Measurements from ENCODE around the gene TMEM255B.

The TMEM255B gene

DNA sequence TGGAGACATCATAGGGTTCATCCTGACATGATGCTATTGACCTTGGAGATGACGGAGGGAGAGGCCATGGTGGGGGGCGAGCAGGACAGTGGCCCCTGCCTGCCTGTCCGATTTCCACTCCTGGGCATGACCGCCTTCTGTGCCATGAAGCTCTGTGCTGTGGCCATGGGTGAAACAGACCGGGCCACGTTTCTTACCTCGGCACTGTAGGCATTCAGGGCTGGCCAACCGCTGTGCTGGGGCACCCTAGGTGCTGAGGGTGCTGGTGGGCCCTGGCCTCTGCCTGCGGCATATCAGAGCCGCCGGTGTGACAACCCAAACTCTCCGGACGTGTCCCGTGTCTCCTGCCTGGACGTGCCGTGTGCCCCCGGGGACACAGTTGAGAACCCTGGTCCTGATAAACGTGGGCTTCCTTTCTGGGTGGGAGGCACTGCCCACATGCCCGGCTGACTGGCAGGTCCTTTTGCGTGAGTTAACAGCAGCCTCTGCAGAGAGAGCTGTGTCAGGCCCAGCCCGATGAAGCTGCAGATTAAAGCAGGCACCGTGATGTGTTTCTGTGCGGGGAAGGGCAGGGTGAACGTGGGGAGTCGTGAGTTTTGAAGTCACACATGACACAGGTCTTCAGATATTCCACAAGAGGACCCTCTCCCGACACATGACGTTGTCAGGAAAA lies 46.5 kb downstream of the TMEM255B start:
- no peak for DNase-seq

- no peak for DNase-seq
These were observed 47.1 kb downstream of the TMEM255B start for GRCh38 chr13:113806104-113806471.

GRCh38 chr13:113806526-113806925 lies 47.5 kb downstream of the TMEM255B start:
- no peak for DNase-seq

DNA sequence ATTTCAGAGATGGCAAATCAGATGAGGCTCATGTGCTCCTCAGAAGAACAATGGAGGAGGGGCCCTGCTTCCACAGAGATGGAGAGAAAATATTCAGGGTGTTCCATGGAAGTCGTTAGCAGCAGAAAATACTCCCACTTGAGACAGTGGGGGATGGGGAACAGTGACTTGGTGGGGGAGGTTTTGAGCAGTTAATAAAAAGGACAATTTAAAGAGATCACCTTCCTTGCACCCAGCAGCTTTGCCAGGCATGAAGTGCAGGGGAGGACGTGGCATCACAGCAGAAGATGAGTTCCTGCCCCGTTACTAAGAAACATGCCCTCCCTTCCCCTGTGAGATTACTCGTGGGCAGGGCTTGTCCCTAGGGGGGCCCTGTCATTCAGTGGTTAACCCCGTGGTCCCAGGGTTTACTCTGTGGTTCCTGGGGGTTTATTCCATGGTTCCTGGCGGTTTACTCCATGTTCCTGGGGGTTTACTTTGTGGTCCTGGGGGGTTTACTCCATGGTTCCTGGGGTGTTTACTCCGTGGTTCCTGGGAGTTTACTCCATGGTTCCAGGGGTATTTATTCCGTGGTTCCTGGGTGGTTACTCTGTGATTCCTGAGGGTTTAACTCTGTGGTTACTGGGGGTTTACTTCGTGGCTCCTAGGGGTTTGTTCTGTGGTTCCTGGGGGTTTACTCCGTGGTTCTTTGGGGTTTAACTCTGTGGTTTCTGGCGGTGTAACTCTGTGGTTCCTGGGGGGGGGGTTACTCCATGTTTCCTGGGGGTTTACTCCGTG lies 49.2 kb downstream of the TMEM255B start:
- DNase-seq, result no peak

DNA sequence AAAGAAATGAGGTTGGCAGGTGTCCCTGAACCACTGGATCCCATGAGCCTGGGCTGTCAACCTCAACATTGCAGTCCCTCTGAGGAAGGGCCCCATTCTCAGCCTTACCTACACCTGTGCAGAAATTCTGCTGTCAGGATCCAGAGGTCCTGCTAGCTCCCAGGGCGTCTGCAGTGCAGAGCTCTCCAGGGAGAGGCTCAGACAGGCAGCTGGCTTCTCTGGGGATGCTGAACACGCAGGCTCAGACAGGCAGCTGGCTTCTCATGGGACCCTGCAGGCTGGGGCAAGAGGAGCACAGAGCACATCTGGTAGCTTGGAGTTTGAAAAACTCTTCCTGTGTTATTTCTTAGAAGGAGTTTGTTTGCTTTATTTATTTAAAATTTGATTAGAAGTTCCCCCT lies 50.9 kb downstream of the TMEM255B start:
- DNase-seq, result no peak

- DNase-seq, result no peak
These were observed 51.6 kb downstream of the TMEM255B start for GRCh38 chr13:113810640-113811039.

DNA sequence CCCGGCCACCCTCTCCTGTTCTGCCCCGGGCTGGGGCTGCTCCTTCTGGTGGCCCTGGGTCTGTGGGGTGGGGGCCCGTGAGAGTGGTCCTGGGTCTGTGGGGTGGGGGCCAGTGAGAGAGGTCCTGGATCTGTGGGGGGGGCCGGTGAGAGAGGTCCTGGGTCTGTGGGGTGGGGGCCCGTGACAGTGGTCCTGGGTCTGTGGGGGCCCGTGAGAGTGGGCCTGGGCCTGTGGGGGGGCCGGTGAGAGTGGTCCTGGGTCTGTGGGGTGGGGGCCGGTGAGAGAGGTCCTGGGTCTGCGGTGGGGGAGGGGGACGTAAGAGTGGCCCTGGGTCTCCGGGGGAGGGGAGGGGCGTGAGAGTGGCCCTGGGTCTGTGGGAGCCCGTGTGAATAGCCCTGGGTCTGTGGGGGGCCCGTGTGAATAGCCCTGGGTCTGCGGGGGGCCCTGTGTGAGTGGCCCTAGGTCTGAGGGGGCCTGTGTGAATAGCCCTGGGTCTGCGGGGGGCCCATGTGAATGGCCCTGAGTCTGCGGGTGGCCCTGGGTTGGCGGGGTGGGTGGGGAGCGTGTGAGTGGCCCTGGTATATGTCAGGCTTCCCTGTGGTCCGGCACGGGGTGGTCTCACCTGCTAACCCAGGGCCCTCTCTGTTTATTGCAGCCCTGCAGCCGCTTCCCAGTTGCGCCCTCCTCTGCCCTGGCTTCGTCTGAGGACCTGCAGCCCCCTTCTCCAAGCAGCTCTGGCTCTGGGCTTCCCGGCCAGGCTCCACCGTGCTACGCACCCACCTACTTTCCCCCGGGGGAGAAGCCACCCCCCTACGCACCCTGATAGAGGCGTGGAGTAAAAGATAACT lies 52.3 kb downstream of the TMEM255B start:
- no peak for DNase-seq

- DNase-seq, result no peak
These were observed 53.4 kb downstream of the TMEM255B start for GRCh38 chr13:113812178-113813040.

GRCh38 chr13:113813070-113813748 lies 54.2 kb downstream of the TMEM255B start:
- DNase-seq, result no peak

DNA sequence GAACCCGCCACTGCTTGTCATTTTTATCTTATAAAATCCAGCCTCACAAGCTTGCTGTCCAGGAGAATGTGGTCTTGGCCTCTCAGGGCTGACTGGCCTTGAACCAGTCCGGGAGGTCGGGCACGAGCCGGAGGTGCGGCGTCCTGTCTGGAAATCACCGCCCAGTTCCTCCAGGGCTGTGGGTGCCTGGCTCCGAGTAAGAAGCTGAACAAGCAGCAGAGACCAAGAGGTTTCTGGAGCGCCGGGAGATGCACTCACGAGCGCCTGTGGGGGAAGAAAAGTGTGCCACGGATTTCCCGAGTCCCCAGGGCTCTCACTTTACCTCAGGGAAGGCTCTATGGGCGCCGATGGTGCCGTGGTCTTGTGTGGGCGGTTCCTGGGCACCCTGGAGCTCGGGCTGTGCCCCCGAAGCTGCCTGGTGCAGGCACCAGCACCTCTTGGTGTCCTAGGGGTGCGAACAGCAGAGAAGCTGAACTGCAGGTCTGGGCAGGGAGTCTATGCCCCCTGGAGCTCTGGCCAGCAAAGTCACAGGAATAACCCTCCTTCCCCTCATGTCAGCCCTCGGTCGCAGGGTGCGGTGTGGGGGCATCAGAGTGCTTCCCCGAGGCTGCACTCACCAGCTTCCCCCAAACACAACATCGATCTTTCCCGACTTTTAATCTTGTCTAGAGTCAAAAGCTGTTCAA lies 54.9 kb downstream of the TMEM255B start:
- DNase-seq, result no peak

GRCh38 chr13:113814435-113814821 lies 55.4 kb downstream of the TMEM255B start:
- DNase-seq, result no peak

DNA sequence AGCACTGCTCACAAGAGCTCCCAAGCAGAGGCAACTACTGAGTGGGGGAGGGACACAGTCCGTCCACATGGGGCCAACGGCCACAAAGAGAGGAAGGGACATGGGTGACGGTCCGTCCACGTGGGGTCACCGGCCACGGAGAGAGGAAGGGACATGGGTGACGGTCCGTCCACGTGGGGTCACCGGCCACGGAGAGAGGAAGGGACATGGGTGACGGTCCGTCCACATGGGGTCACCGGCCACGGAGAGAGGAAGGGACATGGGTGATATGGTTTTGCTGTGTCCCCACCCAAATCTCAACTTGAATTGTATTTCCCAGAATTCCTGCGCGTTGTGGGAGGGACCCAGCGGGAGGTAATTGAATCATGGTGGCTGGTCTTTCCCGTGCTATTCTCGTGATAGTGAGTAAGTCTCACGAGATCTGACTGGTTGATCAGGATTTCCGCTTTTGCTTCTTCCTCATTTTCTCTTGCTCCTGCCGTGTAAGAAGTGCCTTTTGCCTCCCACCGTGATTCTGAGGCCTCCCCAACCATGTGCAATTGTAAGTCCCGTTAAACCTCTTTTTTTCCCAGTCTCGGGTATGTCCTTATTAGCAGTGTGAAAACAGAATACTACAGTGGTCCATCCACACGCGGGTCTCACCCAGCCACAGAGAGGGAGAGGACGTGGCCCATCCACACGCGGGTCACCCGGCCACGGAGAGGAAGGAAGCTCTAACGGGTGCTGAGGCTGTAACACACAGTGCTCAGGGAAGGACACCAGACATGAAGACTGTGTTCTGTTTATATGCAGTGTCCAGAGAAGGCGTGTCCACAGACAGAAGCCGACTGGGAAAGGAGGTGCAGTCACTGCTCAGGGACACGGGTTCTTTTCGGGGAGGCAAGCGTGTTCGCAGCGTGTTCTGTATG lies 56.4 kb downstream of the TMEM255B start:
- DNase-seq, result peak; percentile 68 to 85 (median 78)

DNA sequence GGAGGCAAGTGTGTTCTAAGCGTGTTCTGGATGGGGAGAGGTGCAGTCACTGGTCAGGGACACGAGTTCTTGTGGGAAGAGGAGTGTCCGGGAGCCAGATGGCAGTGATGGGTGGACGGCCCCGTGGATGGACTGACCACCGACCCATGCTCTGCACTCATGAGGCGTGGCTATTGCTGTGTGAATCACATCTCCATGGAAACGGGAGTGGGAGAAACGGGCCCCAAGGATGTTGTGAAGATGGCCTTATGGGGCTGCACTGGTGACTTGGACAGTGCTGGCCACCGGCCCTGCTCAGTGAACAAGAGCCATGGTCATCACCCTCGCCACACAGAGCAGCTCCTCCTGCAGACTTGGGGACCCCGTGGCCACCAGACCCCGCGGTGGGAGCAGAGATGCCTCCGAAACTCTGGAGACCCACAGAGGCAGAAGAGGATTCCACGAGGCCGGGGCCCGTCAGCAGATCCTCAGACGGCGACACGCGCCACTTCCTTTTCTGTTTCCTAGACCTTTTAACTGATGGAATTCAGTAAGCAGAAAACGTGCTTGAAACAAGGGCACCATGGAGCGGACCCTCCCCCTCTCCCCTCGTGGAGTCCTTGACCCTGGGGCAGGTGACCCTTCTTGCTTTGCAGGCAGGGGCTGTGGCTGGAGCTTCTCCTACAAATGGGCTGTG lies 57.4 kb downstream of the TMEM255B start:
- no peak for DNase-seq

GRCh38 chr13:113816946-113817859 lies 58.2 kb downstream of the TMEM255B start:
- DNase-seq, result peak; percentile 32 to 54 (median 36)

DNA sequence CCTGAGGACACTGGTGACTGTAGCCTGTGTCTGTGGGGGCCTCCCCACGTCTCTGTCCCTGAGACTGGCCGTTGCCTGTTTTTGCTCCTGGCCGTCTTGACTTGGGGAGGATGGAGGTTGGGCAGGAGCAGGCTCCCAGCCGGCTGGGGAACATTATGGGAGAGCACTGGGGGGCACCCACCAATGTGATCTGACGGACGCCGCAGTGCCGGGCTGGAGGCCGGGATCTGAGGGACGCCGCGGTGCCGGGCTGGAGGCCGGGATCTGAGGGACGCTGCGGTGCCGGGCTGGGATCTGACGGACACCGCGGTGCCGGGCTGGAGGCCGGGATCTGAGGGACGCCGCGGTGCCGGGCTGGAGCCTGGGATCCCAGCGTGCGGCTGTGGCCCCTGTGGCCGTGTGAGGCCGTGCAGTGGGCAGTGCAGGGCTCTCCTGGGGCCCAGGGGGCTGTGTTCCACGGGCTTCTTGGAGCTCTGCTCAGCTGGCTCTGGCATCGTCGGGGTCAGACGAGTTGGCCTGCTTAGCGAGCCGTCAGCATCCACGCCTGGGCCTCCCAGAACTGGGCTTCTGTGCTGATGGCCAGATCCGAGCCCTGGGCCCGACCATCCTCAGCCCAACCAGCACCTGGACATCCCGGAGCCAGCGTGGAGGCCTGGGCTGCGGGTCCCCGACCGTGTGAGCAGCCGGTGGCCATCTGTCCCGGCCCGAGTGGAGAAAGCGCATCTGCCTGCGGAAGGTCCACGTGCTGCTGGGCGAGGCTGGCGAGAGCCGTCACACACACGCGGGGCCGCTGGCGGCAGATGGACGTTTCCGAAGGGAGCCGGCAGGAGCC lies 59.0 kb downstream of the TMEM255B start:
- DNase-seq, result no peak

- no peak for DNase-seq
These were observed 59.8 kb downstream of the TMEM255B start for GRCh38 chr13:113818700-113819295.

DNA sequence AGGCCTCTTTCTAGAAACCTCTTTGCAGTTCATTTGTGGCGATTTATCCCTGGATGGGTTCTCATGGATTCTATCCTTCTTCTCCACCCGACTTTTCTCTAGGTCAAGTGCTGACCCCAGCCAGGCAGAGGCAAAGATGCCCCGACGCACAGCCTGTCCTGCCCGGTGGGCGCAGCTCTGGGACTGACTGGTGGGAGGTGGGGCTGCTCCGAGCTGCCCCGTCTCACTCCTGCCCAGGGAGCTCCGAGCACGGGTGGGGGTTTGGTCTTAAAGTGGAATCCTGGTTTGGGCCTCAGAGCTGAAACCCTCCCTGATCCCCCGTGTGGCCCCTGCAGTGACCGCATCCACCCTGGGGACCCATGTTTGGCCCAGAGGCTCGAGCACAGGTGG lies 60.3 kb downstream of the TMEM255B start:
- no peak for DNase-seq
